SK-N-SH (cell line): Measurements from ENCODE around the gene TRIM23. TPM values are rescaled to one million over a fixed set of nuclear protein-coding genes. Genes with fewer than 3 reads are reported as not detected.
"Not testable (repeated sequence)": the region's sequence is repeated elsewhere in the genome, so short reads cannot be mapped to it uniquely, and the experiment has no call there.

Experiments used
- CTCF ChIA-PET: fragments of 300-600, 350-600 bp; formaldehyde crosslinking; extraction: SDS; loops from one replicate; lab custom pipeline; 2021; lab: Yijun Ruan, JAX
- POLR2A ChIA-PET: fragments of 350-600 bp; sonication (Branson Sonifier 250); formaldehyde crosslinking; extraction: SDS; loops from one replicate; lab custom pipeline; 2020; ENCODE audit warnings: antibody characterized with exemption, inconsistent platforms; lab: Yijun Ruan, JAX
- DNase-seq: peaks from one replicate; pipeline ENCODE4 v3.0.0; 2012
- H2AFZ ChIP-seq: fragments of 200-600 bp; sonication (generic); 2 replicates; pipeline ENCODE4 v1.8.1; 2016; ENCODE audit warnings: antibody characterized with exemption, mild to moderate bottlenecking, low read depth
- H3F3A ChIP-seq: fragments of 200-600 bp; sonication (generic); replicated peaks from 2 replicates; pipeline ENCODE3; 2016; ENCODE audit warnings: antibody characterized with exemption, mild to moderate bottlenecking; ENCODE audit not compliant: insufficient read depth
- H3K27ac ChIP-seq, 2 experiments: fragments of 200-500 bp in 1 of 2; fragments of 200-600 bp in 1 of 2; sonication (Bioruptor generic) in 1 of 2; sonication (generic), shearing (Covaris generic) in 1 of 2; 2 replicates each; pipeline versions ENCODE4 v1.5.1 to v1.6.1; 2014 to 2016; ENCODE audit warnings: low read depth in 2 of 2, inconsistent platforms in 1 of 2, low read length in 1 of 2, mild to moderate bottlenecking in 1 of 2, mixed read lengths in 1 of 2
- H3K27me3 ChIP-seq: fragments of 200-600 bp; sonication (generic), shearing (Covaris generic); 2 replicates; pipeline ENCODE4 v1.6.1; 2016; ENCODE audit warnings: mixed run types; ENCODE audit not compliant: insufficient read depth
- H3K36me3 ChIP-seq, 2 experiments: fragments of 200-500 bp in 1 of 2; fragments of 200-600 bp in 1 of 2; sonication (Bioruptor generic) in 1 of 2; sonication (generic) in 1 of 2; replicated peaks in 1 of 2; 2 replicates each; pipeline versions ENCODE3 to v1.5.1; 2014 to 2016; ENCODE audit warnings: low read length in 1 of 2, mild to moderate bottlenecking in 1 of 2; ENCODE audit not compliant: insufficient read depth in 2 of 2, control insufficient read depth in 1 of 2
- H3K4me1 ChIP-seq, 2 experiments: fragments of 200-500 bp in 1 of 2; fragments of 200-600 bp in 1 of 2; sonication (Bioruptor generic) in 1 of 2; sonication (generic), shearing (Covaris generic) in 1 of 2; 2 replicates each; pipeline versions ENCODE4 v1.5.1 to v1.6.1; 2014 to 2016; ENCODE audit warnings: low read depth in 1 of 2, low read length in 1 of 2, mixed run types in 1 of 2; ENCODE audit not compliant: insufficient read depth in 2 of 2, control insufficient read depth in 1 of 2
- H3K4me2 ChIP-seq: fragments of 200-600 bp; sonication (generic), shearing (Covaris generic); 2 replicates; pipeline ENCODE4 v1.6.1; 2017; ENCODE audit warnings: mixed run types
- H3K4me3 ChIP-seq, 2 experiments: fragments of 200-500 bp in 1 of 2; fragments of 200-600 bp in 1 of 2; sonication (Bioruptor generic) in 1 of 2; sonication (generic), shearing (Covaris generic) in 1 of 2; 2 replicates each; pipeline versions ENCODE4 v1.5.1 to v1.8.1; 2014 to 2016; ENCODE audit warnings: low read depth in 2 of 2, inconsistent platforms in 1 of 2, low read length in 1 of 2, mild to moderate bottlenecking in 1 of 2, mixed read lengths in 1 of 2, moderate library complexity in 1 of 2
- H3K79me2 ChIP-seq: fragments of 200-600 bp; sonication (generic); 2 replicates; pipeline ENCODE4 v1.8.1; 2017; ENCODE audit warnings: mild to moderate bottlenecking; ENCODE audit not compliant: insufficient read depth
- H3K9ac ChIP-seq: fragments of 200-600 bp; sonication (generic); 2 replicates; pipeline ENCODE4 v1.6.1; 2017; ENCODE audit warnings: mixed run types
- H3K9me2 ChIP-seq: fragments of 200-600 bp; sonication (generic); 2 replicates; pipeline ENCODE4 v1.6.1; 2017; ENCODE audit warnings: mixed run types
- H3K9me3 ChIP-seq: fragments of 200-600 bp; sonication (generic); 2 replicates; pipeline ENCODE4 v1.6.1; 2017; ENCODE audit warnings: mixed run types, mild to moderate bottlenecking, moderate library complexity
- H4K20me1 ChIP-seq: fragments of 200-600 bp; sonication (generic); 2 replicates; pipeline ENCODE4 v1.6.1; 2017; ENCODE audit warnings: mild to moderate bottlenecking, mixed run types; ENCODE audit not compliant: insufficient read depth
- CHD2 ChIP-seq: fragments of 150-350 bp; IDR thresholded peaks from 2 replicates; pipeline ENCODE4 v1.6.1; 2018; ENCODE audit warnings: low read length; ENCODE audit not compliant: partially characterized antibody
- ELF1 ChIP-seq: IDR thresholded peaks from 2 replicates; pipeline ENCODE4 v1.4.0; 2012
- NFIC ChIP-seq: IDR thresholded peaks from 2 replicates; pipeline ENCODE4 v1.4.0; 2012; ENCODE audit warnings: borderline replicate concordance
- RCOR1 ChIP-seq: fragments of 150-350 bp; IDR thresholded peaks from 2 replicates; pipeline ENCODE4 v1.6.1; 2017; ENCODE audit warnings: antibody characterized with exemption, low read length
- WGBS: methylation state at CpG from one replicate; pipeline ENCODE4 v1.1.6; 2017; ENCODE audit warnings: low lambda C conversion rate; 5-methylcytosine and 5-hydroxymethylcytosine counted together
- polyA plus RNA-seq, 3 experiments: library from polyadenylated mRNA; depleted of rRNA; stranded (reverse); fragments of >200 nt; gene quantifications; 2 replicates each; pipeline ENCODE4 v1.2.3, GENCODE V29; 2012
- TF ChIP-seq, protein P1 (sequence below): IDR thresholded peaks from 2 replicates; pipeline ENCODE4 v1.4.0; 2012; ENCODE audit warnings: low read depth, borderline replicate concordance
- TF ChIP-seq, protein P2 (sequence below): IDR thresholded peaks from 2 replicates; pipeline ENCODE4 v1.4.0; 2012; ENCODE audit warnings: low read depth
- TF ChIP-seq, protein P3 (sequence below): fragments of 150-350 bp; IDR thresholded peaks from 2 replicates; pipeline ENCODE4 v1.6.1; 2016; ENCODE audit warnings: mild to moderate bottlenecking, low read depth, low read length
- TF ChIP-seq, protein P4 (sequence below): IDR thresholded peaks from 2 replicates; pipeline ENCODE4 v1.4.0; 2012; ENCODE audit warnings: low read depth, borderline replicate concordance

The TRIM23 gene
- polyA plus RNA-seq, 1 of the 3 experiments (the other 2 are of a cell fraction) = 5.6 TPM

DNA sequence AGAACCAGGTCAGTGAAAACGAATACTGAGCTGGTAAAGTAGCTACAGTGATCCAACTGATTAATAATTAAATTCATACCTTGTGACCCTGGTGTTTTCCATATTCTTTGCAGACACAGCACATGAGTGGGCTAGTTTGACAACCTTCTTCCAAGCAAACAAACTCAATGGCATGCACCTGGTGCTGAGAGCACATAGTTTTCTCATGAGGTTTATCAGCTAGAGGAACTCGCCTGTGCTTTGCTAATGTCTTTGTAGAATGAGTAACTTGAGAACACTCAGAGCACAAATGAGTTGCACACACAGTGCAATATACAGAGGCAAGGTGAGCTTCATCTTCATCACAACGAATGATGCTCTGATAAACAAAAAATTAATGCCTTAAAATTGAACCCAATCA is 12.6 kb downstream of the TRIM23 start:
- H3K9me2 ChIP-seq = no peaks in the 10 kb centered on the region
- ChIA-PET CTCF (interaction anchor here (1.5 to 1.6 kb wide), 2 partner anchors 9 to 12 kb away, joined by 3 to 5 read pairs; no protein-coding TSS in a partner anchor), POLR2A (no interaction called here)
- no peak overlapping the region for H3K4me2 ChIP-seq
- H3K79me2 ChIP-seq = peaks cover 19% of the 10 kb centered on the region
- H3K4me1 ChIP-seq = no peaks in the 10 kb centered on the region
- H3K9ac ChIP-seq = no peak overlapping the region
- no peak for DNase-seq
- 78% methylated on average over 3 of the region's 3 CpGs for WGBS
- H4K20me1 ChIP-seq = no peaks in the 10 kb centered on the region
- H2AFZ ChIP-seq = no peak overlapping the region
- H3F3A ChIP-seq = peaks cover 8% of the 10 kb centered on the region
- H3K36me3 ChIP-seq = peaks cover 69 to 74% of the 10 kb centered on the region in 2 experiments
- H3K27ac ChIP-seq = no peak overlapping the region
- TF ChIP-seq, protein P1, sequence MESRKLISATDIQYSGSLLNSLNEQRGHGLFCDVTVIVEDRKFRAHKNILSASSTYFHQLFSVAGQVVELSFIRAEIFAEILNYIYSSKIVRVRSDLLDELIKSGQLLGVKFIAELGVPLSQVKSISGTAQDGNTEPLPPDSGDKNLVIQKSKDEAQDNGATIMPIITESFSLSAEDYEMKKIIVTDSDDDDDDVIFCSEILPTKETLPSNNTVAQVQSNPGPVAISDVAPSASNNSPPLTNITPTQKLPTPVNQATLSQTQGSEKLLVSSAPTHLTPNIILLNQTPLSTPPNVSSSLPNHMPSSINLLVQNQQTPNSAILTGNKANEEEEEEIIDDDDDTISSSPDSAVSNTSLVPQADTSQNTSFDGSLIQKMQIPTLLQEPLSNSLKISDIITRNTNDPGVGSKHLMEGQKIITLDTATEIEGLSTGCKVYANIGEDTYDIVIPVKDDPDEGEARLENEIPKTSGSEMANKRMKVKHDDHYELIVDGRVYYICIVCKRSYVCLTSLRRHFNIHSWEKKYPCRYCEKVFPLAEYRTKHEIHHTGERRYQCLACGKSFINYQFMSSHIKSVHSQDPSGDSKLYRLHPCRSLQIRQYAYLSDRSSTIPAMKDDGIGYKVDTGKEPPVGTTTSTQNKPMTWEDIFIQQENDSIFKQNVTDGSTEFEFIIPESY = no peak
- TF ChIP-seq, protein P2, sequence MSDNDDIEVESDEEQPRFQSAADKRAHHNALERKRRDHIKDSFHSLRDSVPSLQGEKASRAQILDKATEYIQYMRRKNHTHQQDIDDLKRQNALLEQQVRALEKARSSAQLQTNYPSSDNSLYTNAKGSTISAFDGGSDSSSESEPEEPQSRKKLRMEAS = no peak
- TF ChIP-seq, protein P3, sequence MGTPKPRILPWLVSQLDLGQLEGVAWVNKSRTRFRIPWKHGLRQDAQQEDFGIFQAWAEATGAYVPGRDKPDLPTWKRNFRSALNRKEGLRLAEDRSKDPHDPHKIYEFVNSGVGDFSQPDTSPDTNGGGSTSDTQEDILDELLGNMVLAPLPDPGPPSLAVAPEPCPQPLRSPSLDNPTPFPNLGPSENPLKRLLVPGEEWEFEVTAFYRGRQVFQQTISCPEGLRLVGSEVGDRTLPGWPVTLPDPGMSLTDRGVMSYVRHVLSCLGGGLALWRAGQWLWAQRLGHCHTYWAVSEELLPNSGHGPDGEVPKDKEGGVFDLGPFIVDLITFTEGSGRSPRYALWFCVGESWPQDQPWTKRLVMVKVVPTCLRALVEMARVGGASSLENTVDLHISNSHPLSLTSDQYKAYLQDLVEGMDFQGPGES = no peak
- TF ChIP-seq CHD2 (no peak), RCOR1 (no peak), NFIC (no peak), ELF1 (no peak)
- TF ChIP-seq, protein P4, sequence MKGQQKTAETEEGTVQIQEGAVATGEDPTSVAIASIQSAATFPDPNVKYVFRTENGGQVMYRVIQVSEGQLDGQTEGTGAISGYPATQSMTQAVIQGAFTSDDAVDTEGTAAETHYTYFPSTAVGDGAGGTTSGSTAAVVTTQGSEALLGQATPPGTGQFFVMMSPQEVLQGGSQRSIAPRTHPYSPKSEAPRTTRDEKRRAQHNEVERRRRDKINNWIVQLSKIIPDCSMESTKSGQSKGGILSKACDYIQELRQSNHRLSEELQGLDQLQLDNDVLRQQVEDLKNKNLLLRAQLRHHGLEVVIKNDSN = no peak
- no peaks in the 10 kb centered on the region for H3K27me3 ChIP-seq
- H3K9me3 ChIP-seq = no peaks in the 10 kb centered on the region
- no peak overlapping the region for H3K4me3 ChIP-seq

DNA sequence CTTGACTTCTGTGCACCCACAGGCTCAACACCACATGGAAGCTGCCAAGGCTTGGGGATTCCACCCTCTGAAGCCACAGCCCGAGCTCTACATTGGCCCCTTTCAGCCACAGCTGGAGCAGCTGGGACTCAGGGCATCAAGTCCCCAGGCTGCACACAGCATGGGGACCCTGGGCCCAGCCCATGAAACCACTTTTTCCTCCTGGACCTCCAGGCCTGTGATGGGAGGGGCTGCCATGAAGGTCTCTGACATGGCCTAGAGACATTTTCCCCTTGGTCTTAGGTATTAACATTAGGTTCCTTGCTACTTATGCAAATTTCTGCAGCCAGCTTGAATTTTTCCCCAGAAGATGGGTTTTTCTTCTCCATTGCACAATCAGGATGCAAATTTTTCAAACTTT is 22.4 kb downstream of the TRIM23 start:
- H3K9ac ChIP-seq, H3K9me2 ChIP-seq, H3K4me3 ChIP-seq, H3K27me3 ChIP-seq, H3K27ac ChIP-seq, H3K4me2 ChIP-seq, CTCF ChIA-PET, POLR2A ChIA-PET, H3K79me2 ChIP-seq, H3K4me1 ChIP-seq, H2AFZ ChIP-seq, H3F3A ChIP-seq, H3K9me3 ChIP-seq, DNase-seq, H4K20me1 ChIP-seq: not testable (repeated sequence)
- H3K36me3 ChIP-seq = peaks cover 58 to 88% of the 10 kb centered on the region in 2 experiments
- 100% methylated on average over 1 of the region's 1 CpG for WGBS
